Hepatocyte (in vitro differentiated cells): Measurements from ENCODE around the gene ZSCAN31. TPM values are rescaled to one million over a fixed set of nuclear protein-coding genes. Genes with fewer than 3 reads are reported as not detected.

Experiments
- DNase-seq: peaks from one replicate; pipeline ENCODE4 v3.0.0-alpha.2; 2016; ENCODE audit warnings: low spot score
- H2AFZ ChIP-seq: fragments of 200-600 bp; sonication (generic); 2 replicates; pipeline ENCODE4 v1.6.0; 2016; ENCODE audit warnings: antibody characterized with exemption, mild to moderate bottlenecking
- H3K27ac ChIP-seq: fragments of 200-600 bp; sonication (generic); 2 replicates; pipeline ENCODE4 v1.5.1; 2016; ENCODE audit warnings: mild to moderate bottlenecking
- H3K27me3 ChIP-seq: fragments of 200-600 bp; sonication (generic); 2 replicates; pipeline ENCODE4 v1.6.1; 2016
- H3K36me3 ChIP-seq: fragments of 200-600 bp; sonication (generic); replicated peaks from 2 replicates; pipeline ENCODE4 v1.5.1; 2016; ENCODE audit warnings: low read depth; ENCODE audit not compliant: insufficient read depth
- H3K4me1 ChIP-seq: fragments of 200-600 bp; sonication (generic); 2 replicates; pipeline ENCODE4 v1.5.1; 2016; ENCODE audit warnings: mild to moderate bottlenecking, moderate library complexity; ENCODE audit not compliant: insufficient read depth
- H3K4me2 ChIP-seq: fragments of 200-600 bp; sonication (generic); 2 replicates; pipeline ENCODE4 v1.6.0; 2016
- H3K4me3 ChIP-seq: fragments of 200-600 bp; sonication (generic); 2 replicates; pipeline ENCODE4 v1.5.1; 2016; ENCODE audit warnings: mild to moderate bottlenecking
- H3K79me2 ChIP-seq: fragments of 200-600 bp; sonication (generic); 2 replicates; pipeline ENCODE4 v1.6.0; 2017; ENCODE audit warnings: mild to moderate bottlenecking
- H3K9me2 ChIP-seq: fragments of 200-600 bp; sonication (generic); replicated peaks from 2 replicates; pipeline ENCODE4 v1.6.0; 2017; ENCODE audit warnings: mild to moderate bottlenecking; ENCODE audit not compliant: insufficient read depth
- H3K9me3 ChIP-seq: fragments of 200-600 bp; sonication (generic); 2 replicates; pipeline ENCODE4 v1.5.1; 2016; ENCODE audit warnings: low read depth, mild to moderate bottlenecking
- H4K20me1 ChIP-seq: fragments of 200-600 bp; sonication (generic); 2 replicates; pipeline ENCODE4 v1.6.0; 2016; ENCODE audit warnings: mild to moderate bottlenecking; ENCODE audit not compliant: insufficient read depth, poor library complexity, severe bottlenecking
- EZH2 ChIP-seq: fragments of 200-600 bp; sonication (generic); IDR thresholded peaks from 2 replicates; pipeline ENCODE4 v1.6.1; 2016; ENCODE audit warnings: antibody characterized with exemption, mild to moderate bottlenecking, borderline replicate concordance
- EZH2phosphoT487 ChIP-seq: fragments of 200-600 bp; sonication (generic); IDR thresholded peaks from one replicate; pipeline ENCODE4 v1.6.1; 2018; ENCODE audit warnings: antibody characterized with exemption, mild to moderate bottlenecking, low read depth, moderate library complexity; ENCODE audit not compliant: unreplicated experiment, severe bottlenecking
- WGBS: methylation state at CpG from one replicate; pipeline ENCODE4 v1.1.6; 2016; ENCODE audit warnings: low lambda C conversion rate; ENCODE audit errors: missing lambda C conversion rate; 5-methylcytosine and 5-hydroxymethylcytosine counted together
- polyA plus RNA-seq: library from polyadenylated mRNA; unstranded; fragments of >200 nt; fragmentation: Nextera tagmentation; extraction: Ambion mirVana; gene quantifications from 2 replicates; pipeline ENCODE4 v1.2.1, GENCODE V29; 2016
- total RNA-seq: library from RNA; depleted of rRNA; stranded (reverse); fragments of >200 nt; gene quantifications from 2 replicates; pipeline ENCODE4 v1.2.3, GENCODE V29; 2014
- TF ChIP-seq, protein P1 (sequence below): fragments of 200-600 bp; sonication (generic); IDR thresholded peaks from 2 replicates; pipeline ENCODE4 v1.5.1; 2016; ENCODE audit warnings: antibody characterized with exemption, mild to moderate bottlenecking; ENCODE audit not compliant: poor library complexity

Gene ZSCAN31
- total and polyA plus RNA-seq, 2 experiments from 2014 or later = 1.8 to 4.6 TPM

DNA sequence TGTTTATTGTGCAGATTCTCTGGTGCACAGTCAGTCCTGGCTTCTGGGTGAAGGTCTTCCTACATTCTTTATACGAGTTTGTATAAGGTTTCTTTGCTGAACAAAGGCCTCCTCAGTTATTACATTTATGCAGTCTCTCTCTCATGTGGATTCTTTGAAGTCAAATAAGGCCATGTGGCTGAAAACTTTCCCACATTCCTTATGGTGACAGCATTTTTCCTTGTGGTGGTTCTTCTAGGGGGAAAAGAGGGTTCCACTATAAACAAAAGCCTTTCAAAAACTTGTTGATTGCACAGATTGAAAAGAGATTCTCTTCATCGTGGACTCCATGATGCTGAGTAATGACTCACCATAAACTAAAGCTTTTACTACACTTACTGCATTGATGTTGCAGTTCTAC is 44.4 kb upstream of the ZSCAN31 start:
- Histone ChIP-seq H3K27ac (no peak overlapping the region), H4K20me1 (no peaks in the 10 kb centered on the region), H3K36me3 (peaks cover 10% of the 10 kb centered on the region), H3K4me1 (peaks cover 6% of the 10 kb centered on the region), H2AFZ (no peak overlapping the region), H3K27me3 (no peaks in the 10 kb centered on the region), H3K9me2 (no peaks in the 10 kb centered on the region), H3K4me2 (no peak overlapping the region), H3K79me2 (peaks cover 41% of the 10 kb centered on the region), H3K9me3 (peaks cover 9% of the 10 kb centered on the region), H3K4me3 (no peak overlapping the region)
- DNase-seq = no peak
- TF ChIP-seq EZH2phosphoT487 = no peak
- no peak for TF ChIP-seq EZH2
- TF ChIP-seq, protein P1, sequence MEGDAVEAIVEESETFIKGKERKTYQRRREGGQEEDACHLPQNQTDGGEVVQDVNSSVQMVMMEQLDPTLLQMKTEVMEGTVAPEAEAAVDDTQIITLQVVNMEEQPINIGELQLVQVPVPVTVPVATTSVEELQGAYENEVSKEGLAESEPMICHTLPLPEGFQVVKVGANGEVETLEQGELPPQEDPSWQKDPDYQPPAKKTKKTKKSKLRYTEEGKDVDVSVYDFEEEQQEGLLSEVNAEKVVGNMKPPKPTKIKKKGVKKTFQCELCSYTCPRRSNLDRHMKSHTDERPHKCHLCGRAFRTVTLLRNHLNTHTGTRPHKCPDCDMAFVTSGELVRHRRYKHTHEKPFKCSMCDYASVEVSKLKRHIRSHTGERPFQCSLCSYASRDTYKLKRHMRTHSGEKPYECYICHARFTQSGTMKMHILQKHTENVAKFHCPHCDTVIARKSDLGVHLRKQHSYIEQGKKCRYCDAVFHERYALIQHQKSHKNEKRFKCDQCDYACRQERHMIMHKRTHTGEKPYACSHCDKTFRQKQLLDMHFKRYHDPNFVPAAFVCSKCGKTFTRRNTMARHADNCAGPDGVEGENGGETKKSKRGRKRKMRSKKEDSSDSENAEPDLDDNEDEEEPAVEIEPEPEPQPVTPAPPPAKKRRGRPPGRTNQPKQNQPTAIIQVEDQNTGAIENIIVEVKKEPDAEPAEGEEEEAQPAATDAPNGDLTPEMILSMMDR = no peak
- WGBS = 94% methylated on average over 2 of the region's 2 CpGs

DNA sequence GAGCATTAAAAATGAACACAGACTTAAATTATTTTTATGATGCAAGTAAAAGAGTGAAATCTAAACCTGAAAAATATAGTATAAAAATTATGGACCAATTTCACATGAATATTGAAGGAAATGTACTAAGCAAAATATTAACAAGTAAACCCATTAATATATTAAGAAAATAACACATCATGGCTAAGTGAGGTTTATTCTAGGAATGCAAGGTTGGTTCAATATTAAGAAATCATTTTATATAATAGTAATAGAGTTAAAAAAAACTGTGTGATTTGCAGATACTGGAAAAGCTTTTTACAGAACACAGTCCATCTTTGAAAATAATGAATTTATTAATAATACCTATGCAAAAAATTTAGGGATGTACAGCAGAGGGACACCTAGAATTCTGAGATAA is 42.7 kb upstream of the ZSCAN31 start:
- Histone ChIP-seq H3K27ac (no peak overlapping the region), H3K27me3 (no peaks in the 10 kb centered on the region), H3K36me3 (peaks cover 10% of the 10 kb centered on the region), H3K9me3 (peaks cover 9% of the 10 kb centered on the region), H2AFZ (no peak overlapping the region), H3K9me2 (no peaks in the 10 kb centered on the region), H3K4me3 (no peak overlapping the region), H3K4me1 (peaks cover 6% of the 10 kb centered on the region), H4K20me1 (no peaks in the 10 kb centered on the region), H3K79me2 (peaks cover 38% of the 10 kb centered on the region), H3K4me2 (no peak overlapping the region)
- no peak for TF ChIP-seq EZH2phosphoT487
- TF ChIP-seq, protein P1 = no peak
- no peak for TF ChIP-seq EZH2
- no peak for DNase-seq

DNA sequence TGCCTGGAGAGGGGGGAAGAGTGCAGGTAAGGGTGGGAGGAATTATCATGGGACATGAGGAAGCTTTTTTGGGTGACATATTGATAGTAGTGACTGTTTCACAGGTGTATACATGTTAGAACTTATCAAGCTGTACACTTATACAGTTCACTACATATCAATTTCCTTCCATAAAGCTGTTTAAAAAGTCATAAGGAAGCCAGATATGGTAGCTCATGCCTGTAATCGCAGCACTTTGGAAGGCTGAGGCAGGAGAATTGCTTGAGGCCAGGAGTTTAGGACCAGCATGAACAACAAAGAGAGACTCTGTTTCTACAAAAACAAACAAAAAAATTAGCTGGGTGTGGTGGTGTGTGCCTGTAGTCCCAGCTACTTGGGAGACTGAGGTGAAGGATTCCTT is 41.9 kb upstream of the ZSCAN31 start:
- Histone ChIP-seq H3K27ac (no peak overlapping the region), H3K9me3 (peaks cover 9% of the 10 kb centered on the region), H2AFZ (no peak overlapping the region), H3K9me2 (no peaks in the 10 kb centered on the region), H3K4me1 (peaks cover 5% of the 10 kb centered on the region), H3K79me2 (peaks cover 38% of the 10 kb centered on the region), H3K4me2 (no peak overlapping the region), H3K36me3 (peaks cover 10% of the 10 kb centered on the region), H3K27me3 (no peaks in the 10 kb centered on the region), H4K20me1 (no peaks in the 10 kb centered on the region), H3K4me3 (no peak overlapping the region)
- DNase-seq = no peak
- 95% methylated on average over 1 of the region's 1 CpG for WGBS
- TF ChIP-seq EZH2 (no peak), EZH2phosphoT487 (no peak)
- TF ChIP-seq, protein P1 = no peak

DNA sequence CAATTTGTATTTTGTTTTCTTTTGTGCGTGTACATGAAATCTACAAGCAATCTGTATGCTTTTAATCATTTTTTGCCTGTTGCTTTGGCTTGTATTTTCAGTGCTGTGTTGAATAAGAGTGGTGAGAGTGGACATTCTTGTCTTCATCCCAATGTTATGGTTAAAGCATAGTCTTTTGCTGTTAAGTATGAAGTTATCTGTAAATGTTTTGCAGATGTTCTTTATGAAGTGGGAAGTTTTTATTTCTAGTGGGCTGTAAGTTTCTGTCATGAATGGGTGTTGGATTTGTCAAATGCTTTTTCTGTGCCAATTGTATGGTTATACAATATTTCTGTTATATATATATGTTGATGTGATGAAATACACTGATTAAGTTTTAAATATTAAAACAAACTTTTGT is 38.0 kb upstream of the ZSCAN31 start:
- H3K9me3 ChIP-seq = peaks cover 6% of the 10 kb centered on the region
- no peak for DNase-seq
- H4K20me1 ChIP-seq = no peaks in the 10 kb centered on the region
- H3K4me3 ChIP-seq = no peak overlapping the region
- H3K79me2 ChIP-seq = peaks cover 2% of the 10 kb centered on the region
- no peak overlapping the region for H3K4me2 ChIP-seq
- H3K9me2 ChIP-seq = no peaks in the 10 kb centered on the region
- no peaks in the 10 kb centered on the region for H3K4me1 ChIP-seq
- WGBS = 94% methylated on average over 1 of the region's 1 CpG
- TF ChIP-seq, protein P1 = no peak
- TF ChIP-seq EZH2phosphoT487 (no peak), EZH2 (no peak)
- H3K27ac ChIP-seq = no peak overlapping the region
- H3K36me3 ChIP-seq = no peaks in the 10 kb centered on the region
- H3K27me3 ChIP-seq = no peaks in the 10 kb centered on the region
- H2AFZ ChIP-seq = no peak overlapping the region
